Esophagus muscularis mucosa (tissue), 3 donors: Measurements from ENCODE around the gene PABPN1.
"Not testable (repeated sequence)": the region's sequence is repeated elsewhere in the genome, so short reads cannot be mapped to it uniquely, and the experiment has no call there.

Experiments
- POLR2A ChIP-seq: fragments of 450-650 bp; IDR thresholded peaks from one replicate; pipeline ENCODE4 v1.6.1; 2017; ENCODE audit warnings: antibody characterized with exemption, moderate library complexity, mild to moderate bottlenecking, low read depth
- TF ChIP-seq, protein P1 (sequence below), 3 experiments: fragments of 200-600 bp in 2 of 3; fragments of 450-650 bp in 1 of 3; sonication (generic) in 2 of 3; IDR thresholded peaks; one replicate each; pipeline ENCODE4 v1.5.1; 2017 to 2019; ENCODE audit warnings: antibody characterized with exemption in 3 of 3, mild to moderate bottlenecking in 2 of 3, moderate library complexity in 1 of 3

DNA sequence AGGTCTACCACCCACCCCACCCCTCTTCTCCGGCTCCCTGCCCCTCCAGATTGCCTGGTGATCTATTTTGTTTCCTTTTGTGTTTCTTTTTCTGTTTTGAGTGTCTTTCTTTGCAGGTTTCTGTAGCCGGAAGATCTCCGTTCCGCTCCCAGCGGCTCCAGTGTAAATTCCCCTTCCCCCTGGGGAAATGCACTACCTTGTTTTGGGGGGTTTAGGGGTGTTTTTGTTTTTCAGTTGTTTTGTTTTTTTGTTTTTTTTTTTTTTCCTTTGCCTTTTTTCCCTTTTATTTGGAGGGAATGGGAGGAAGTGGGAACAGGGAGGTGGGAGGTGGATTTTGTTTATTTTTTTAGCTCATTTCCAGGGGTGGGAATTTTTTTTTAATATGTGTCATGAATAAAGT is 4.5 kb downstream of the PABPN1 start:
- TF ChIP-seq, protein P1, sequence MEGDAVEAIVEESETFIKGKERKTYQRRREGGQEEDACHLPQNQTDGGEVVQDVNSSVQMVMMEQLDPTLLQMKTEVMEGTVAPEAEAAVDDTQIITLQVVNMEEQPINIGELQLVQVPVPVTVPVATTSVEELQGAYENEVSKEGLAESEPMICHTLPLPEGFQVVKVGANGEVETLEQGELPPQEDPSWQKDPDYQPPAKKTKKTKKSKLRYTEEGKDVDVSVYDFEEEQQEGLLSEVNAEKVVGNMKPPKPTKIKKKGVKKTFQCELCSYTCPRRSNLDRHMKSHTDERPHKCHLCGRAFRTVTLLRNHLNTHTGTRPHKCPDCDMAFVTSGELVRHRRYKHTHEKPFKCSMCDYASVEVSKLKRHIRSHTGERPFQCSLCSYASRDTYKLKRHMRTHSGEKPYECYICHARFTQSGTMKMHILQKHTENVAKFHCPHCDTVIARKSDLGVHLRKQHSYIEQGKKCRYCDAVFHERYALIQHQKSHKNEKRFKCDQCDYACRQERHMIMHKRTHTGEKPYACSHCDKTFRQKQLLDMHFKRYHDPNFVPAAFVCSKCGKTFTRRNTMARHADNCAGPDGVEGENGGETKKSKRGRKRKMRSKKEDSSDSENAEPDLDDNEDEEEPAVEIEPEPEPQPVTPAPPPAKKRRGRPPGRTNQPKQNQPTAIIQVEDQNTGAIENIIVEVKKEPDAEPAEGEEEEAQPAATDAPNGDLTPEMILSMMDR (IDR thresholded peaks at IDR 0.05), result not testable (repeated sequence)
- TF ChIP-seq POLR2A, result not testable (repeated sequence)
